GM12892 (cell line): ENCODE measurements around the gene PURB.

Experiments used
- POLR2A ChIP-seq: IDR thresholded peaks from 2 replicates; pipeline ENCODE4 v1.6.1; 2011; ENCODE audit warnings: low read depth, low read length, control low read depth
- POLR2AphosphoS5 ChIP-seq: IDR thresholded peaks from 2 replicates; pipeline ENCODE4 v1.6.1; 2011; ENCODE audit warnings: low read depth, low read length, control low read depth

DNA sequence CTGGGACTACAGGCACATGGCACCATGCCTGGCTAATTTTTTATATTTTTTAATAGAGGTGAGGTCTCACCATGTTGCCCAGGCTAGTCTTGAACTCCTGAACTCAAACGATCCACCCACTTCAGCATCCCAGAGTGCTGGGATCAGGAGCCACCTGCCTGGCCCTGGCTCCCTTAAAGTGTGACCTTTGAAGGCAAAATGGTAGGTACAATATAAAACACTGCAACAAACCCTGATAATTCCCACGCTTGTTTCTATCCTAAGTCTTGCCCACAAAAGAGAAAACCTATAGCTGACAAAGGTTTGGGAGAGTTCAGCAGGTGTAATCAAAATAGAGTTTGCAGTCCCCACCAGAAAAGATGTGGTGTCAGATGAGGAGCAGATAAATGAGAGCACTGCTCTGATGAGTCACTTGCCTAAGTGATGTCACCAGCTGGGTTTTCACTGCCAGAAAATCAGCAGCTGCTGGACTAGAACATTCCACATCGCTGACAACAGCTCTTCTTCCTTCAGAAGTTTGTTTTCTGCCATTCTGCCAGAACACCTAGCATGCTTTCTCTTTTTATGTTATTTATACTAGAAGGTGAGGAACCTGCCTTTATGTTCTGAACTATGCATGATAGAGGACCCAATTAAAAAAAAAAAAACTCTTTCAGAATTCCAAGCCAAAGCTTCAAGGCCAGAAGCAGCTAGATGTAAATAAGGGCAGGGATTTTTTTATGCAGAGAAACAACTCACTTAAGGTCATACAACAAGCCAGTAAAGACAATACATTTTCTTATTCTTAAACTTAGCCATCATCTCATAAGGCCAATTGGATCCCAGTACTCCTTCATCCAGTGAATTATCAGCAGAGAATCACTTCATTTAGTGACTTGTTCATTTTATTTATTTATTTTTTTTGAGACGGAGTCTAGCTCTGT, 18.0 kb downstream of the PURB start:
- TF ChIP-seq POLR2A, result no peak
- no peak for TF ChIP-seq POLR2AphosphoS5
